ENCODE results near the gene NDN.
"Not testable (repeated sequence)": the region's sequence is repeated elsewhere in the genome, so short reads cannot be mapped to it uniquely, and the experiment has no call there.

NDN gene, protein sequence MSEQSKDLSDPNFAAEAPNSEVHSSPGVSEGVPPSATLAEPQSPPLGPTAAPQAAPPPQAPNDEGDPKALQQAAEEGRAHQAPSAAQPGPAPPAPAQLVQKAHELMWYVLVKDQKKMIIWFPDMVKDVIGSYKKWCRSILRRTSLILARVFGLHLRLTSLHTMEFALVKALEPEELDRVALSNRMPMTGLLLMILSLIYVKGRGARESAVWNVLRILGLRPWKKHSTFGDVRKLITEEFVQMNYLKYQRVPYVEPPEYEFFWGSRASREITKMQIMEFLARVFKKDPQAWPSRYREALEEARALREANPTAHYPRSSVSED

DNA sequence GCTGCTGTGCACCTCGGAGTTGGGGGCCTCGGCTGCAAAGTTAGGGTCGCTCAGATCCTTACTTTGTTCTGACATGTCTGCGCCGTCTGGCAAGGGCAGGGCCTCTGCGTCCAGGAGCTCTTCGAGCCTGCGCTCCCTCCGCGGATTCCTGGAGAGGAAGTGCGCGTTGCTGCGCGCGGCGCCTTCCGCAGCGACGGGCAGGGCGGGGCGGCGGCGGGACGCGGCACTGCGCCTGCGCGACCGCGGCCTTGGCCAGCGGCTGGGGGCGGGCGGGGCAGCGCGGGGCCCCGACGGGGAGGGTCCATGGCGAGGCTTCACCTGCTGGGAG, at the start of gene NDN:
TSS of gene NDN (minus strand) at position 163 of the 328 bp plus-strand sequence. CDS start at position 75, 88 bp downstream.
- Histone ChIP-seq H3K36me3 (ENCODE audit: control insufficient read depth, insufficient read depth, low read length, severe bottlenecking) (no peaks in the 10 kb centered on the region), H3K9ac (ENCODE audit: low read length) (peak within 1 kb of the TSS; percentile 84), H3K4me1 (ENCODE audit: control insufficient read depth, insufficient read depth, low read length) (peaks cover 27% of the 10 kb centered on the region), H3K4me3 (ENCODE audit: low read length) (peak within 1 kb of the TSS; percentile 83), H3K27me3 (replicated peaks; ENCODE audit: control insufficient read depth, insufficient read depth, low read length) (no peaks in the 10 kb centered on the region), H3K9me3 (ENCODE audit: control insufficient read depth, low read length) (no peaks in the 10 kb centered on the region)
- peak; percentile 31 for DNase-seq (ENCODE audit: low read depth)

DNA sequence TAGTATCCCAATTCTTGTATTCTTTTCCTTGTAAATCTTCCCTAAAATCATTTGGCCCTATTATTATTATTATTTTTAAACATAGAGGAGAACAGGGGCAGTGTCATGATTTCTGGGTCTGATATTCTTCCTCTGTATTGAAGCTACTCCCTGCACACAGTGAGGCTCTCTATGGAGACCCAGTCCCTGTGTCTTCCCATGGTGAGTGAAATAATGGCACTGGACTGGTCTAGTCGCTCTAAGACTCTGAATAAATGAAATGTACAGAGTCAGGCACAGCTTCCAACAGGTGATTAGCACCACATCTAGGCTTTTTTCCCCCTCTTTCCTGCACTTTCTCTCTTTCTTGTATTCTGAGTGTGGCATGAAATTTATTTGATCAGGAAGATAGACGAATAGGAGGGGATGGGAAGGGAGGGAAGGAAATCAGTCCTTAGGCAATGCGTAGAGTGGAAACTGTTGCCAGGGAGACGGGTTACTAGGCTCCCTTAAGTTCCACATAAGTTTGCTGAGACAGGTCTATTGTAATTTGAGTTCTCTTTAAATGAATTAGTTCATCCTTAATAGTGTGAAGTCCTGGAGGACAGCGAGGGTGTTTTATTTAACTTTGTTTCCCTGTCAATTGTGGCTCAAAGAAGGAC, 49.0 kb upstream of the NDN start:
- Histone ChIP-seq H3K4me1 (ENCODE audit: control insufficient read depth, insufficient read depth, low read length) (no peaks in the 10 kb centered on the region), H3K4me3 (ENCODE audit: low read length) (no peak overlapping the region), H3K27me3 (replicated peaks; ENCODE audit: control insufficient read depth, insufficient read depth, low read length) (no peaks in the 10 kb centered on the region), H3K9me3 (ENCODE audit: control insufficient read depth, low read length) (no peaks in the 10 kb centered on the region), H3K9ac (ENCODE audit: low read length) (no peak overlapping the region), H3K36me3 (ENCODE audit: control insufficient read depth, insufficient read depth, low read length, severe bottlenecking) (no peaks in the 10 kb centered on the region)
- DNase-seq (ENCODE audit: low read depth): no peak

DNA sequence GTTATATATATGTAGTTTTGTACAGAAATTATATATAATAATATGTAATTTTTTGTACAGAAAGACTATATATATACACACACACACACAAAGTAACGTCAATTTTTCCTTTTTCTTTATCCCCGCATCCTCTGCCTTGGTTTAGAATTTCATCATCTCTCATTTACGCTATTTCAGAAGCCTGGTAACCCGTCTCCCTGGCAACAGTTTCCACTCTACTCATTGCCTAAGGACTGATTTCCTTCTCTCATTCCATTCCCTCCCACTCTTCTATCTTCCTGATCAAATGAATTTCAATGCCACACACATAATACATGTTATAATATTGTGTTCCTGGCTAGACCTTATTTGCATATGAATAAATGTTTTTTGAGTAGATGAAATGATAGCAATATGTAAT, 47.8 kb upstream of the NDN start:
- DNase-seq (ENCODE audit: low read depth): no peak

DNA sequence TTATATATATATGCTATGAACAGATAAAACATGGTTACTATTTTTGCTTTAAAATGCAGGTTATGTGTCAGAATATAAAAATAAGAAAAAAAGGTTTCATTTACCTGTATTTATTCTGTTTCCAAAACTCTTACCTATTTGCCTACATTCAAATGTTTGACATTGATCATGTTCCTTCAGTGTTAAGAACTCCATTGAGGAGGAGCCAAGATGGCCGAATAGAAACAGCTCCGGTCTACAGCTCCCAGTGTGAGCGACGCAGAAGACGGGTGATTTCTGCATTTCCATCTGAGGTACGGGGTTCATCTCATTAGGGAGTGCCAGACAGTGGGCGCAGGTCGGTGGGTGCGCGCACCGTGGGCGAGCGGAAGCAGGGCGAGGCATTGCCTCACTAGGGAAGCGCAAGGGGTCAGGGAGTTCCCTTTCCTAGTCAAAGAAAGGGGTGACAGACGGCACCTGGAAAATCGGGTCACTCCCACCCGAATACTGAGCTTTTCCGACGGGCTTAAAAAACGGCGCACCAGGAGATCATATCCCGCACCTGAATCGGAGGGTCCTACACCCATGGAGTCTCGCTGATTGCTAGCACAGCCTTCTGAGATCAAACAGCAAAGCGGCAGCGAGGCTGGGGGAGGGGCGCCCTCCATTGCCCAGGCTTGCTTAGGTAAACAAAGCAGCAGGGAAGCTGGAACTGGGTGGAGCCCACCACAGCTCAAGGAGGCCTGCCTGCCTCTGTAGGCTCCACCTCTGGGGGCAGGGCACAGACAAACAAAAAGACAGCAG, 27.0 kb upstream of the NDN start:
- H3K4me1 ChIP-seq (ENCODE audit: control insufficient read depth, insufficient read depth, low read length); H3K4me3 ChIP-seq (ENCODE audit: low read length); H3K27me3 ChIP-seq (replicated peaks; ENCODE audit: control insufficient read depth, insufficient read depth, low read length); H3K9me3 ChIP-seq (ENCODE audit: control insufficient read depth, low read length); H3K9ac ChIP-seq (ENCODE audit: low read length); H3K36me3 ChIP-seq (ENCODE audit: control insufficient read depth, insufficient read depth, low read length, severe bottlenecking); DNase-seq (ENCODE audit: low read depth): not testable (repeated sequence)

More for the DNA sequence above, 47.8 kb upstream of the NDN start:
- Histone ChIP-seq H3K36me3 (ENCODE audit: control insufficient read depth, insufficient read depth, low read length, severe bottlenecking) (no peaks in the 10 kb centered on the region), H3K9ac (ENCODE audit: low read length) (no peak overlapping the region), H3K4me1 (ENCODE audit: control insufficient read depth, insufficient read depth, low read length) (no peaks in the 10 kb centered on the region), H3K4me3 (ENCODE audit: low read length) (no peak overlapping the region), H3K27me3 (replicated peaks; ENCODE audit: control insufficient read depth, insufficient read depth, low read length) (no peaks in the 10 kb centered on the region), H3K9me3 (ENCODE audit: control insufficient read depth, low read length) (no peaks in the 10 kb centered on the region)

DNA sequence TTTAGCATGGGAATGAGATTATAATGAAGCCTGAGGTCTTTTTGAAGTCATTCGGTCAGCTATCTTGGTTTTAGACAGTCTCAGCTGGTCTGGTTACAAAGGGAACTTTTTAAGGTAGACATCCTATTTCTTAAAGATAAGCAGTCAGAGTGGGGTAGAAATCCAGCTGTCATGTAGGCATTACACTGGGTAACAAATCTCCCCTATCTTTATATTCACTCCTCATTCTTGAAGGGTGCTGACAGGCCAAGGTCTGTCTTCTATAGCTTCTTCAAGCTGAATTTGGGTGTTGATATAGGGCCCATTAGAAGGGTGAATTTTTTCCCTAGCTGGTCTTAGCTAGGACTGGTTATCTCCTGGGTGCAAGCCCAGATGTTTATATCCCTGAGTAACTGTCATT, 21.2 kb upstream of the NDN start:
- no peak overlapping the region for H3K4me3 ChIP-seq (ENCODE audit: low read length)
- no peaks in the 10 kb centered on the region for H3K4me1 ChIP-seq (ENCODE audit: control insufficient read depth, insufficient read depth, low read length)
- H3K36me3 ChIP-seq (ENCODE audit: control insufficient read depth, insufficient read depth, low read length, severe bottlenecking): no peaks in the 10 kb centered on the region
- DNase-seq (ENCODE audit: low read depth): no peak
- H3K9me3 ChIP-seq (ENCODE audit: control insufficient read depth, low read length): no peaks in the 10 kb centered on the region
- no peak overlapping the region for H3K9ac ChIP-seq (ENCODE audit: low read length)
- H3K27me3 ChIP-seq (replicated peaks; ENCODE audit: control insufficient read depth, insufficient read depth, low read length): no peaks in the 10 kb centered on the region

DNA sequence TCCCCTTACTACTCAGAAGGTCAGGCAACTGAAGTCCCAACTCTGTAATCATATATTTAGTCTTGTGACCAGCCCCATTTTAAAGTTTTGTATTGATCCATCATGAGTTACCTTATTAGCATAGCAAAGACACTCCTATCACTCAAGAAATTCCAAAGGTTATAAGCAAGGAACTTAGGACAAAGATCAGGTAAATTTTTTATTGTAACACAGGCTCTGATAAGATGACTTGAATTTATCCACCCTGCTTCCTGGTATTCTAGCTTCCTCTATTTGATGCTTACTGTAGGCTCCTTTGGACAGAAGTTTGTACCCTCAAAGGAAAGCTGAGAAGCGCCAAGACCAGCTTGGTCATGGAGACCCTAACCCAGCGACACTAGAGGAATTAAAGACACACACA, 8.2 kb upstream of the NDN start:
- H3K4me3 ChIP-seq (ENCODE audit: low read length): no peak overlapping the region
- no peaks in the 10 kb centered on the region for H3K27me3 ChIP-seq (replicated peaks; ENCODE audit: control insufficient read depth, insufficient read depth, low read length)
- no peak overlapping the region for H3K9ac ChIP-seq (ENCODE audit: low read length)
- DNase-seq (ENCODE audit: low read depth): no peak
- peaks cover 13% of the 10 kb centered on the region for H3K4me1 ChIP-seq (ENCODE audit: control insufficient read depth, insufficient read depth, low read length)
- H3K9me3 ChIP-seq (ENCODE audit: control insufficient read depth, low read length): peaks cover 4% of the 10 kb centered on the region
- no peaks in the 10 kb centered on the region for H3K36me3 ChIP-seq (ENCODE audit: control insufficient read depth, insufficient read depth, low read length, severe bottlenecking)

DNA sequence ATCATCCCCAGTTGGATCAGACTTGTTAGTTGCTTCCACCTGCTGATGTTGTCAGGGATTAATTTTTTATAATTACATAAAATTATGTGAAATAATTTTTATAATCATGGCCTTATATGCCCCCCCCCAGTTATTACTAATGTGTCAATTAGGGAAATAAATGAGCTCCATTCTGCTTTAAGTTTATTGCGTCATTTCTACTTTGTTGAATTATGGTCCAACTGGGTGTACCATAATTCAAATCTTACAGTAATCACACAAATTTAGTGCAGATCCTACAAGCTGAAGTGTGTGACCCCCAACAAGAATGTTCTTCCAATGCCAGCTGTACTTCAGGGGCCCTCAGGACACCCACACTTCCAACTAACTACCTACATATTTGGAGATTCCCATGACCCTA, 7.5 kb upstream of the NDN start:
- Histone ChIP-seq H3K36me3 (ENCODE audit: control insufficient read depth, insufficient read depth, low read length, severe bottlenecking) (no peaks in the 10 kb centered on the region), H3K4me1 (ENCODE audit: control insufficient read depth, insufficient read depth, low read length) (peaks cover 20% of the 10 kb centered on the region), H3K9me3 (ENCODE audit: control insufficient read depth, low read length) (peaks cover 4% of the 10 kb centered on the region), H3K4me3 (ENCODE audit: low read length) (no peak overlapping the region), H3K27me3 (replicated peaks; ENCODE audit: control insufficient read depth, insufficient read depth, low read length) (no peaks in the 10 kb centered on the region), H3K9ac (ENCODE audit: low read length) (no peak overlapping the region)
- DNase-seq (ENCODE audit: low read depth): no peak

DNA sequence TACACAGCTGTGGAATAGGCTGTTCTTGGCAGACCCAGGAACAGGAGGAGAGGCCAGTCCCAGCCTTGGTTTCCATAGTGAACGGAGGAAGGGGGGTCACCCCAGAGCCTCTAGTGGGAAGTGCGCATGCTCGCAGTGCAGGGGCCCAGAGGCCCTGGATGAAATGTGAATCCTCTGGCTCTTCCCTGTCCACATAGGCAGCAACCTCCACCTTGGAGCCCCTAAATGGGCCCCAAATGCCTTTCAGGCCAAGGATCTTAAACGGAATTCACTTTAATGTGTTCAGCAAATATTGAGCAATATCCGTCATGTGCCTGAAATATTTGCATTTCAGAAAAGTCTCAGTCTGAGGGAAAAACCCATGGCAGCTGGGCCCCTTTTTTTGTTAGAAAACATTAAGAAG, 3.3 kb upstream of the NDN start:
- Histone ChIP-seq H3K9ac (ENCODE audit: low read length) (peak overlapping the region; percentile 75), H3K27me3 (replicated peaks; ENCODE audit: control insufficient read depth, insufficient read depth, low read length) (no peaks in the 10 kb centered on the region)
- DNase-seq (ENCODE audit: low read depth): peak; percentile 71

DNA sequence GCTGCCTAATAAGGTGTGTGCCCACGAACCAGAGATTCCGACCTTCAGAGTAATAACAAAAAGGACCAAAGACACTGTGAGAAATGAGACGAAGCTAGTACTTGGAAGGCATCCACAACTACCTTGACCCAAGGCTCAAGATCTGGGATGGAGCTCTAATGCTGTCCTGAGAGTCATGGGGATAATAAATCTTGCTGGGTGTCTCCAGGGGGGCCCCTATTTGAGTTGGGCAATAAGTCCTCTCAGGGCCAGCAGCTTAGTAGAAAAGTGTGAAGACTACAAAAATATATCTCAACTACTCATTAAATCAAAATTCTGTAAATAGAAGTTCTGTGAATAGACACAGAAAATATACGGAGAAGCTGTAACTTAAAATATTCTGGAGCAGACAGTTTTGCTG, 2.9 kb upstream of the NDN start:
- Histone ChIP-seq H3K36me3 (ENCODE audit: control insufficient read depth, insufficient read depth, low read length, severe bottlenecking) (no peaks in the 10 kb centered on the region), H3K9ac (ENCODE audit: low read length) (peak overlapping the region; percentile 75), H3K27me3 (replicated peaks; ENCODE audit: control insufficient read depth, insufficient read depth, low read length) (no peaks in the 10 kb centered on the region), H3K4me3 (ENCODE audit: low read length) (peak overlapping the region; percentile 16), H3K9me3 (ENCODE audit: control insufficient read depth, low read length) (peaks cover 4% of the 10 kb centered on the region), H3K4me1 (ENCODE audit: control insufficient read depth, insufficient read depth, low read length) (peaks cover 27% of the 10 kb centered on the region)
- no peak for DNase-seq (ENCODE audit: low read depth)

More for the DNA sequence above, 3.3 kb upstream of the NDN start:
- peak overlapping the region; percentile 33 for H3K4me3 ChIP-seq (ENCODE audit: low read length)
- peaks cover 27% of the 10 kb centered on the region for H3K4me1 ChIP-seq (ENCODE audit: control insufficient read depth, insufficient read depth, low read length)
- H3K9me3 ChIP-seq (ENCODE audit: control insufficient read depth, low read length): peaks cover 4% of the 10 kb centered on the region
- no peaks in the 10 kb centered on the region for H3K36me3 ChIP-seq (ENCODE audit: control insufficient read depth, insufficient read depth, low read length, severe bottlenecking)

DNA sequence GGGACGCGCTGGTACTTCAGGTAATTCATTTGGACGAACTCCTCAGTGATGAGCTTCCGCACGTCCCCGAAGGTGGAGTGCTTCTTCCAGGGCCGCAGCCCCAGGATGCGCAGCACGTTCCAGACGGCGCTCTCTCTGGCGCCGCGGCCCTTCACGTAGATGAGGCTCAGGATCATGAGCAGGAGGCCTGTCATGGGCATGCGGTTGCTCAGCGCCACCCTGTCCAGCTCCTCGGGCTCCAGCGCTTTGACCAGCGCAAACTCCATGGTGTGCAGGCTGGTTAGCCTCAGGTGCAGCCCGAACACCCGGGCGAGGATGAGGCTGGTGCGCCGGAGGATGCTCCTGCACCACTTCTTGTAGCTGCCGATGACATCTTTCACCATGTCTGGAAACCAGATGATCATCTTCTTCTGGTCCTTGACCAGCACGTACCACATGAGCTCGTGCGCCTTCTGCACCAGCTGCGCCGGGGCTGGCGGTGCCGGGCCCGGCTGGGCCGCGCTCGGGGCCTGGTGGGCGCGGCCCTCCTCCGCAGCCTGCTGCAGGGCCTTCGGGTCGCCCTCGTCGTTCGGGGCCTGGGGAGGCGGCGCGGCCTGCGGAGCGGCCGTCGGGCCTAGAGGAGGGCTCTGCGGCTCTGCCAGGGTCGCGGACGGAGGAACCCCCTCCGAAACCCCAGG, 501 bp downstream of the NDN start:
- Histone ChIP-seq H3K4me3 (ENCODE audit: low read length) (peak overlapping the region; percentile 83), H3K36me3 (ENCODE audit: control insufficient read depth, insufficient read depth, low read length, severe bottlenecking) (no peaks in the 10 kb centered on the region), H3K4me1 (ENCODE audit: control insufficient read depth, insufficient read depth, low read length) (peaks cover 24% of the 10 kb centered on the region), H3K27me3 (replicated peaks; ENCODE audit: control insufficient read depth, insufficient read depth, low read length) (no peaks in the 10 kb centered on the region), H3K9me3 (ENCODE audit: control insufficient read depth, low read length) (no peaks in the 10 kb centered on the region), H3K9ac (ENCODE audit: low read length) (peak overlapping the region; percentile 84)
- DNase-seq (ENCODE audit: low read depth): no peak

DNA sequence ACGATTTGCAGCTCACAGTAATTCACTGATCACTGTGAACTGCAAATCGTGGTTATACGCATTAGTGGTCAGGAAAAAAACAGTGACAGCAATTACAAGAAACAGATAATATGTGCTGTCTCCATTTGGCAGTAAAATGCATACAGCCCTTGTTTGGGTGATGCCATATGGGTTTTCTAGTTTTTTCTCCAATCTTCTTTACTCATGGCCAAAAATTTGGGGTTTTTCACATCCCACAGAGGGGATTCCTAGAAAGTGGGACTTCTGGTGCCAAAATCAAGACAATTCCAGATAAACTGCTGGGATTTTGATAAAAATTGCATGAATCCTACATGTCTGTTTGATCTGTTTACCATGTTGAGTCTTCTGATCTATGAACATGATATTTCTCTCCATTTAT, 15.6 kb downstream of the NDN start:
- Histone ChIP-seq H3K36me3 (ENCODE audit: control insufficient read depth, insufficient read depth, low read length, severe bottlenecking) (no peaks in the 10 kb centered on the region), H3K27me3 (replicated peaks; ENCODE audit: control insufficient read depth, insufficient read depth, low read length) (peaks cover 13% of the 10 kb centered on the region)
- DNase-seq (ENCODE audit: low read depth): no peak

More for the DNA sequence above, 15.6 kb downstream of the NDN start:
- no peaks in the 10 kb centered on the region for H3K4me1 ChIP-seq (ENCODE audit: control insufficient read depth, insufficient read depth, low read length)
- H3K9ac ChIP-seq (ENCODE audit: low read length): no peak overlapping the region
- no peaks in the 10 kb centered on the region for H3K9me3 ChIP-seq (ENCODE audit: control insufficient read depth, low read length)
- no peak overlapping the region for H3K4me3 ChIP-seq (ENCODE audit: low read length)

Data from adipocyte (in vitro differentiated cells).